Activated naive CD8-positive, alpha-beta T cell treated with anti-CD3 and anti-CD28 coated beads, Interleukin-2, amount 50 U/mL, for 24 hours (primary cell): ENCODE data around the gene PAN3.

Experiments used
- ATAC-seq: fragments of 150-1000 bp; cut with Tn5 transposase; one replicate; pipeline ENCODE4 v1.10.0; 2021
- DNase-seq: peaks from one replicate; pipeline ENCODE4 v3.0.0; 2021
- H3K27ac Mint-ChIP-seq: one replicate; pipeline ENCODE4 v1.8.0; 2021; ENCODE audit warnings: mild to moderate bottlenecking, mixed read lengths
- H3K27me3 Mint-ChIP-seq: one replicate; pipeline ENCODE4 v1.8.0; 2021; ENCODE audit warnings: mixed read lengths
- H3K36me3 Mint-ChIP-seq: one replicate; pipeline ENCODE4 v1.8.0; 2021; ENCODE audit warnings: low read depth, mixed read lengths
- H3K4me1 Mint-ChIP-seq: one replicate; pipeline ENCODE4 v1.8.0; 2021; ENCODE audit warnings: mixed read lengths
- H3K4me3 Mint-ChIP-seq: one replicate; pipeline ENCODE4 v1.8.0; 2021; ENCODE audit warnings: mild to moderate bottlenecking, moderate library complexity, mixed read lengths
- H3K9me3 Mint-ChIP-seq: one replicate; pipeline ENCODE4 v1.8.0; 2021; ENCODE audit warnings: mixed read lengths

The PAN3 gene

DNA sequence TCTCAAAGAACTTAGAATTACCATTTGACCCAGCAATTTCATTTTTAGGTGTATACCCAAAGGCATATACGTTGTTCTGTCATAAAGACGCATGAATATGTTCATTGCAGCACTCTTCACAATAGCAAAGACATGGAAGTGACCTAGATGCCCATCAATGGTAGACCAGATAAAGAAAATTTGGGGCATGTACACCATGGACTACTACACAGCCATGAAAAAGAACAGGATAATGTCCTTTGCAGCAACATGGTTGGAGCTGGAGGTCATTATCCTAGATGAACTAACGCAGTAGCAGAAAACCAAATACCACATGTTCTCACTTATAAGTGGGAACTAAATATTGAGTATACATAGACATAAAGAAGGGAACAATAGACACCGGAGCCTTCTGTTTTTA, 20.7 kb downstream of the PAN3 start:
- Mint-ChIP-seq H3K9me3 (peaks cover 14% of the 10 kb centered on the region), H3K27ac (no peak overlapping the region), H3K4me3 (no peak overlapping the region), H3K36me3 (peaks cover 28% of the 10 kb centered on the region), H3K4me1 (peaks cover 36% of the 10 kb centered on the region), H3K27me3 (no peaks in the 10 kb centered on the region)
- ATAC-seq (no peak), DNase-seq (no peak)

DNA sequence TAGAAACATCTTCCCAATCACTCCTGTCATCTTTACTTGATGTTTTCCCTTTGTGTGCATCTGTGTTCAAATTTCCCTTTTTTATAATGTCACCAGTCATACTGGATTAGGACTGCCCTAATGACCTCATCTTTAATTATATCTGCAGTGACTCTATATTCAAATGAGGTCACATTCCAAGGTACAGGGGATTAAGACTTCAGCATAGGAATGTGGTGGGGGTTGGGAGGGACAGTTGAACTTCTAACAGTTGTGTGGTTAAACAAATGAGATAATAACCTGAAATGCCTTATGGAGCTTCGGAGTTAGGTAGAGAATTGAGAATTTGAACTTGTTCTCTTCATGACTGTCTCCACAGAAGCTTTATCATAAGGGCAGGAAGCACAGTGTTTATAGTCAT, 23.0 kb downstream of the PAN3 start:
- no peaks in the 10 kb centered on the region for H3K27me3 Mint-ChIP-seq
- peaks cover 44% of the 10 kb centered on the region for H3K4me1 Mint-ChIP-seq
- H3K4me3 Mint-ChIP-seq: no peak overlapping the region
- peaks cover 19% of the 10 kb centered on the region for H3K36me3 Mint-ChIP-seq
- no peak for ATAC-seq
- no peak for DNase-seq
- H3K9me3 Mint-ChIP-seq: peaks cover 14% of the 10 kb centered on the region
- H3K27ac Mint-ChIP-seq: no peak overlapping the region

DNA sequence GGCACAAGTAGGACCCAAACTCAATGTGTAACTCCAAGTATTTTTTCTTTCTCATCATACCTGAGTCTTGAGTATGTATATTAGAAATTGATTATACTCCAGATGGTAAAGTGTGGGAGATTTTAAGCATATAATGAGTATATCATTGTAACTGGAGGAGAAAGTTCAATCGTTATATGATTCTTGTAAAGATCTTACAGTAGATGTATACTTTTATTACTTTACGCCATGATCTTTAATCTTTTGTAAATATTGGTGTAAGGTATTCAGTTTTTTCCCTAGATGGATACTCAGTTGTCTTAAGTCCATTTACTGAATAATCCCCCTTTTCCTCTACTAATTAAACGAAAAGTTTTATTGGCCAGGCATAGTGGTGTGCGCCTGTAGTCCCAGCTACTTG, 25.2 kb downstream of the PAN3 start:
- no peak for DNase-seq
- peaks cover 4% of the 10 kb centered on the region for H3K9me3 Mint-ChIP-seq
- no peak for ATAC-seq
- peaks cover 3% of the 10 kb centered on the region for H3K36me3 Mint-ChIP-seq
- H3K27ac Mint-ChIP-seq: no peak overlapping the region
- H3K27me3 Mint-ChIP-seq: no peaks in the 10 kb centered on the region
- H3K4me3 Mint-ChIP-seq: no peak overlapping the region
- peaks cover 41% of the 10 kb centered on the region for H3K4me1 Mint-ChIP-seq

DNA sequence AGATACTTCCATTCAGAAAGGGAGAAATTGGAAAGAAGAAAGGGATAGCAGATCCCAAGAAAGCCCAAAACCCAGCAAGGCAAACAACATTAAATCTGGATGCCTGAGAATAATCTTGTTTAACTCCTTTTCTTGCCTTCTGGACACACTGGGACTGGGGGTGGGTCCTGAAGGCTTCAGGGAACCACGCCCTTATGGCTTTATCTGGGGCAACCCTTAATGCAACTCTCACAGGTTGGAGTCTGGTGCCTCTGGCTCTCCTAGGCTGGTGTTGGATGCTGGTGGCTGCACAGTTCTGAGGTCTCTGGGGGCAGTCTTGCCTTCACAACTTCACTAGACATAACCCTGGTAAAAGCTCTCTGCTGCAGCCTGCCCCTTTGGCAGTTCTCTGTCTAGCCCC, 27.9 kb downstream of the PAN3 start:
- Mint-ChIP-seq H3K9me3 (no peaks in the 10 kb centered on the region), H3K36me3 (peaks cover 3% of the 10 kb centered on the region), H3K4me1 (peaks cover 28% of the 10 kb centered on the region), H3K27me3 (no peaks in the 10 kb centered on the region), H3K27ac (no peak overlapping the region), H3K4me3 (no peak overlapping the region)
- DNase-seq (no peak), ATAC-seq (no peak)

DNA sequence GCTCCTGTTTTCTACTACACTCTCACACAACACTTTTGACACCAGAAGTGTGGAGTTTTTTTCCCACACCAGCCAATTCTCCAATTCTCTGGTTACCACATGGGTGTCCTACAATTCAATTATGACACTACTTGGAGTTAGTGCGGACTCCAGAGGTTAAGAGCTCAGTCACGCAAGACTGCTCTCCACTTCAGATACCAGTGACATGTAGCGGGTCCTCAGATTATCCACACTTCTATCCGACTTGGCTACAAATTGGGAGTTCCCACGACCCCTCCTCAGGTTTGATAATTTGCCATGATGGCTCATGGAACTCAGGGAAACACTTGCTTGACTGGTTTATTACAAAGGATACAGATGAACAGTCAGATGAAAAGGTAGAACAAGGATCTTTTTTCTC, 32.9 kb downstream of the PAN3 start:
- ATAC-seq: no peak
- no peaks in the 10 kb centered on the region for H3K27me3 Mint-ChIP-seq
- no peaks in the 10 kb centered on the region for H3K9me3 Mint-ChIP-seq
- H3K4me1 Mint-ChIP-seq: peaks cover 31% of the 10 kb centered on the region
- no peak overlapping the region for H3K27ac Mint-ChIP-seq
- no peak overlapping the region for H3K4me3 Mint-ChIP-seq
- peaks cover 14% of the 10 kb centered on the region for H3K36me3 Mint-ChIP-seq
- DNase-seq: no peak

DNA sequence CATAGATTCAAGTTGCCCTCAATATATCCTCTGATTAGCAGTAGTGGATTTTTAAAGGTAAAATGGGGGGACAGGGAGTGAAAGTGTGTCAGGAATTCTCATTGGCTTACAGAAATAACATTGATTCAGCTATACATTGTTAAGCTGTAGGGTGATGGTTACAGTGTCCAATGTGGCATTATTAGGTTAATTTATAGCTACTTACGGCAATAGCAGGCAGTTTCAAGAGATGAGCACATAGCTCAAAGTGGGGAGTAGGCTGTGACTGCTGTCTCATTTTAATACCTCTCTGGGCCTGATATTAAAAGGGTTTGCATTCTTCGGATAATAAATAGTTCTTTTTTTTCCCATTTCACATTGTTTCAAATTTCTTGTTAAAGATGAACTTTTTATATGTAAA, 34.6 kb downstream of the PAN3 start:
- Mint-ChIP-seq H3K4me3 (no peak overlapping the region), H3K36me3 (peaks cover 20% of the 10 kb centered on the region), H3K9me3 (no peaks in the 10 kb centered on the region), H3K27ac (no peak overlapping the region), H3K27me3 (no peaks in the 10 kb centered on the region), H3K4me1 (peaks cover 32% of the 10 kb centered on the region)
- no peak for DNase-seq
- ATAC-seq: no peak

DNA sequence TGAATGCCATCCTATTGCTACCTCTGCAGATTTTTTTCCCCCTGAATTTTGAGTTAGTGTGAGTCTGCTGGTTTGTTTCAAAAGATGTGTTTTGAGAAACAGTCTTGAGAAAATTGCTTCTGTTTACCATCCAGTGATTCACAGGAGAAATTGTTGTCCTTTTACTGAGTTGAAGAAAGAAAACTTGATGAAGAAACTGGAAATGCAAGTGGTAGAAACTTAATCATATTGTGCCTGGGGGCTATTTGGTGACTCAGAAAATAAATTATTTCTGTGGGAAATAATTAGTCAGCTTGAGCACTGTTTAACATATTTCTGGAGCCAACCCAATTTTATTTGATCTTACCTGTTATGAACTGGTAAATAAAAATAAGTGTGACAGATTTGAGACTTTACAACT, 35.4 kb downstream of the PAN3 start:
- H3K27ac Mint-ChIP-seq: peak overlapping the region; percentile 46
- peaks cover 33% of the 10 kb centered on the region for H3K4me1 Mint-ChIP-seq
- peaks cover 25% of the 10 kb centered on the region for H3K36me3 Mint-ChIP-seq
- no peak overlapping the region for H3K4me3 Mint-ChIP-seq
- DNase-seq: no peak
- ATAC-seq: no peak
- no peaks in the 10 kb centered on the region for H3K9me3 Mint-ChIP-seq
- H3K27me3 Mint-ChIP-seq: no peaks in the 10 kb centered on the region

DNA sequence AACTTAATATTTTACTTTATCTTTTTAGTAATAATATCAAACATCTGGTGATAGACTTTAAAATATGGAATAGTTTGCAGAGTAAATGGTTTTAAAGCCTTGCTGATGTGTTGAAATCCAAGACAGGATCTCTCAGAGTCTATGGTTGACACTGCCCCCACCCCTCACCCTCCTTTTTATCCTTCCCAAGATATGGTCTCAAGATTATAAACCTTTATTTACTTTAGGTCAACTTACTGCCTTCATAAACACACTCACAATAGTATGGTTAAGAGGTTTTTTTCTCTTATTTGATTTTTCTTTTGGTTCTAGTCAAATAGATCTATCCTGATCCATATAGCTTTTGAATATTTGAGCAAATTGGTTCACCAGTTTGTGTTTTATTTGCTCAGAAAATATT, 39.0 kb downstream of the PAN3 start:
- Mint-ChIP-seq H3K4me3 (no peak overlapping the region), H3K27me3 (no peaks in the 10 kb centered on the region), H3K4me1 (peaks cover 43% of the 10 kb centered on the region), H3K9me3 (no peaks in the 10 kb centered on the region), H3K36me3 (peaks cover 35% of the 10 kb centered on the region), H3K27ac (no peak overlapping the region)
- DNase-seq (no peak), ATAC-seq (no peak)

DNA sequence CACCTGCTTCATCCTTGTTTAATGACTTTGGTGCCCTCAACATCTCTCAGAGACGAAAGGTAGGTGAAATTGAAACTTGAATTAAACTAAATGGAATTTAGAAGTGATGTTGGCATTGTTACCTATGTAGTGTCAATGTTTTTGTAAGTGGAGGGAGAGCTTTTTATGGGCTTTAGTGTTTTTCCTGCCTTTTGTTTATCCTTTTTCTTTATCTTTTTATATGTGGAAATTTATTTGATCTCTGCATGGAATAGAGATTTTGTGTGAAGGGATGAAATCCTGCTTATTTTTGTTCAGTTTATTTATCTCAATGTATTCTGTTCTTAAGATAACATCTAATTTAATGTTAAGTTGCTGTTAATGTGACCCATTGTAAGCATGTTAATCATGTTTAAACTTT, 39.5 kb downstream of the PAN3 start:
- H3K4me3 Mint-ChIP-seq: no peak overlapping the region
- H3K36me3 Mint-ChIP-seq: peaks cover 36% of the 10 kb centered on the region
- H3K27ac Mint-ChIP-seq: no peak overlapping the region
- no peaks in the 10 kb centered on the region for H3K9me3 Mint-ChIP-seq
- H3K4me1 Mint-ChIP-seq: peaks cover 41% of the 10 kb centered on the region
- H3K27me3 Mint-ChIP-seq: no peaks in the 10 kb centered on the region
- no peak for ATAC-seq
- DNase-seq: no peak

DNA sequence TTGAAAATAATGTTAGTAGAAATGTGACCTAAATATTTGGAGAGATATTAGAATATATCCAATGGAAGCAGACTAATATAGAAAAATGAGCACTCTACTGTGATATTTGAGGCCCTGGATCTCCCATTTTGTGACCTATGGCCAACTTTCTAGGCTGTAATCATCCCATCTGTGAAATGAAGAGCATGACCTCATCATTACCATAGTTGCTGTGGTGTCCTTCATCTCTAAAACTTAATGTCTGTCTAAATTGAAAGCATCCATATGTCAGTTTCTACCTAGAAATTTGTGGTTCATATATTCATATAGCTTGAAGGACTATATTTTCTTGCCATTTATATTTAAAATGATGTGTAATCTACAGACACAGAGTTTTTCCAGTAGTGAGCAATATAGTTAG, 41.6 kb downstream of the PAN3 start:
- DNase-seq: no peak
- Mint-ChIP-seq H3K4me3 (no peak overlapping the region), H3K9me3 (no peaks in the 10 kb centered on the region), H3K4me1 (peaks cover 42% of the 10 kb centered on the region), H3K27ac (no peak overlapping the region), H3K27me3 (no peaks in the 10 kb centered on the region), H3K36me3 (peaks cover 38% of the 10 kb centered on the region)
- peak; percentile 81 for ATAC-seq

DNA sequence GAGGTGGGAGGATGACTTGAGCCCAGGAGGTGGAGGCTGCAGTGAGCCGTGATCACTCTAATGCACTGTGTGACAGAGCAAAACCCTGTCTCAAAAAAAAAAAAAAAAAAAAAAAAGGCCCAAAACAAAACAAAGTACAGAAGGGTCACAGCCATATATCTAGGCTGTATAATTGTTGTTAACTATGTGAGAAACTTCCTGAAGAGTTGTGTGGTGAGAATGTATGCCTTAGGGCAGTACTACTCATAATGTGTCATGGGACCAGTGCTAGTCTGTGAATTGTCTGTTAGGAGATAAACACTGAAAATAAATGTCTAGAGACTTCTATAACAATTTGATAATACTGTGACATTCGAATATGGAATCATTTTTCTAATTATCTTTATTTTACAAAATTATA, 43.1 kb downstream of the PAN3 start:
- ATAC-seq (peak; percentile 66), DNase-seq (no peak)
- Mint-ChIP-seq H3K27ac (no peak overlapping the region), H3K27me3 (no peaks in the 10 kb centered on the region), H3K9me3 (no peaks in the 10 kb centered on the region), H3K4me3 (no peak overlapping the region), H3K36me3 (peaks cover 37% of the 10 kb centered on the region), H3K4me1 (peaks cover 46% of the 10 kb centered on the region)

DNA sequence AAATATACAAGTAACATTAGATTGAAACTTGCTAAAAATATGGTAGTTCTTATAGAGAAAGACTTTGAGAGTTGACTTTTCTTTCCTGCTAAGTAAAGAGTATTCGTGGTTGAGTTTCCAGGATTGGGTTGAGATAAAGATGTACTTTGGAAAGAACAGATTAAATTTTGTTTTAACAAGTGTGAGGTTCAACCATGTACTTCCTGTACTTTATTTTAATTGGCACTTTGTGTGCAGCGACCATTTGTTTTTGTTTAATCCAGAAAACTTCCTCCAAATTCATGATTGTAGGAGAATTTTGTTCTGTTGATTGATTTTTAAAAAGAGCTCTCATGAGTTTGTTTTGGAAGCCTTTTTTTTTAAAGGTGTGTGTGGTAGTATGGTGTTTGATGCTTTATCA, 46.9 kb downstream of the PAN3 start:
- DNase-seq (no peak), ATAC-seq (no peak)
- Mint-ChIP-seq H3K27me3 (no peaks in the 10 kb centered on the region), H3K4me1 (peaks cover 34% of the 10 kb centered on the region), H3K4me3 (no peak overlapping the region), H3K36me3 (peaks cover 33% of the 10 kb centered on the region), H3K27ac (no peak overlapping the region), H3K9me3 (no peaks in the 10 kb centered on the region)

DNA sequence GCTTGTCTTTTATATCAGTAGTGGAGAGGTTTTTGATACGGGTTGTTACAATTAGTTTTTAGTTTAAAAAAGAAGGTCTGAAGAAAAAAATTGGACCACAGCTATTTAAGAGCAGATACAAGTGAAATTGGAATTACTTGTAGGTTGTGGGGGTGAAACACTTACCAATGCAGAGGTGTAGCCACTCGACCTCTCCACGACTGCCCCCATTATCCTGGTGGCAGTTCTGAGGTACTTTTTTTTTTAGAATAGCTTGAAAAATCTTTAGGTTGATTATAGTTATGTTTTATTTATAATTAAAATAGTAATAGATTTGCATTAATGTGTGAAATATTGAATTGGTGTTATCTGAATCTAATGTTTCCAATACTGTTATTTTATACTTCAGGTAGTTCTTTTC, 60.7 kb downstream of the PAN3 start:
- H3K36me3 Mint-ChIP-seq: peaks cover 20% of the 10 kb centered on the region
- H3K27me3 Mint-ChIP-seq: no peaks in the 10 kb centered on the region
- H3K4me1 Mint-ChIP-seq: peaks cover 3% of the 10 kb centered on the region
- H3K4me3 Mint-ChIP-seq: no peak overlapping the region
- ATAC-seq: no peak
- H3K9me3 Mint-ChIP-seq: no peaks in the 10 kb centered on the region
- DNase-seq: no peak
- no peak overlapping the region for H3K27ac Mint-ChIP-seq

DNA sequence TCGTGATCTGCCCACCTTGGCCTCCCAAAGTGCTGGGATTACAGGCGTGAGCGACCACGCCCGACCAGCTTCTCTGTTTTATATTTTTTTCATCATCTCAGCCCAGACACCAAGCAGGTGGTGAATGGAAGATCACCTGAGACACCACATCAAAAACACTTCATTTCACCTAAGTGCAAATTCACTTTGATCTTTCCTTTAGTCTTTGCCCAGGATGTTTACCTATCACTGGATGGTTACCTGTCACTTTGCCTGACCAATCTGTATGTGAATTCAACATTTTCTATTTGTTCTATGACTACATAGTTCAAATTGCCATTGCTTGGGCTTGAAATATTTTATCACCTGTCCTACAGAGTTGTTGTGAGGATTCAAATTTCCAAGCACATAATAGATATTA, 65.7 kb downstream of the PAN3 start:
- H3K36me3 Mint-ChIP-seq: peaks cover 36% of the 10 kb centered on the region
- peaks cover 31% of the 10 kb centered on the region for H3K4me1 Mint-ChIP-seq
- H3K9me3 Mint-ChIP-seq: no peaks in the 10 kb centered on the region
- H3K4me3 Mint-ChIP-seq: no peak overlapping the region
- peak overlapping the region; percentile 37 for H3K27ac Mint-ChIP-seq
- DNase-seq: no peak
- ATAC-seq: no peak
- H3K27me3 Mint-ChIP-seq: no peaks in the 10 kb centered on the region

DNA sequence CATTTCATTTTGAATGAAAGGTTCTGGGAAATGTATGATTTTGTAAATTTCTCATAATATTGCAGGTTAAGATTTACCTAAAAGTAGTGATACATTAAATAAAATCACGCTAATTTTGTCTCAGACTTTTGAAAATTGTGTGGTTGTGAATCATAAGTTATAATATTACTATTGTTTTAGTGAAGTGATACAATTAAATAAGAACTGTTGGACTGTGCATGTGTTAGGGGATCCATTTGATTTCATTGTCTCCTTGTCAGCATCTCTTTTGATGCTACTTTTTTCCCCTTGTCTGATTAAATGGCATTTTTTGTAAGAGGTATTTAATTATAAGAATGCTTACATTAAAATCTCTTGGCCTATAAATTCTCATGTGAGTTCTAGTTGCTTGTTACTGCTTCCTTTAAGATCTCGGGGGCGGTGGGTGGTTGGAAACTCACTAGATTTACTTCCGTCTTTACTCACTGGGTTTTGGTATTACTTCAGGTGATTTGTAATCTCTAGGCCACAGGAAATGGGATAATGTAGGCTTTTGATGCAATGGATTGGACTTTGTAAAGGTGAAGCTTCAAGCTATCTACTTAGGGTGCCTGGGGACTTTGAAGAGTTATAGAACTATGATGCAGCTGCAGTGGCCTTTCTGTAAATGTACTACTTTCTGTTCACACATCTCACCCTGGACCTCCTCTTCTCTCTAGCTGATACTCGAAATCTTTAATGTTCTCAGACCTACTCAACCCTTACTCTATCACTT, 66.5 kb downstream of the PAN3 start:
- Mint-ChIP-seq H3K36me3 (peaks cover 36% of the 10 kb centered on the region), H3K9me3 (no peaks in the 10 kb centered on the region), H3K27me3 (no peaks in the 10 kb centered on the region), H3K27ac (peak overlapping the region; percentile 81), H3K4me1 (peaks cover 31% of the 10 kb centered on the region), H3K4me3 (no peak overlapping the region)
- ATAC-seq (peak; percentile 99), DNase-seq (peak; percentile 57)

DNA sequence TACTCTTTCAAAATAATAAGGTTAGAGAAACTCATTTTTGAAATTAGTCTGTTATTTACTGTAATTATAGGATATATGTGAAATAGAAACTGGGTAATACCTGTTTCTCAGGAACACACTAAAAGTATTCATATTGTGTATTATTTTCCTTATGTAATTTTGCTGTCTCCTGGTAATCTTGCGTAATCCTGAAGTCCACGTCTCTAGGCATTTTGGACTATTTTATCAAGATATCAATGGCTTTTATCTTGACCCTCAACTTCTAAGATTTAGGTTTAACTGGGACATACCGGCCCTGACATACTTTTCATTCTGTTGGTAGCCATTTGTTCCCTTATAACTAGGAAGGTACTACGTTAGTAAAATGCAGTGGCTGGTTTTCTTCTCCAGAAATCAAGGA, 80.3 kb downstream of the PAN3 start:
- Mint-ChIP-seq H3K4me1 (peaks cover 17% of the 10 kb centered on the region), H3K27me3 (no peaks in the 10 kb centered on the region), H3K4me3 (no peak overlapping the region), H3K9me3 (no peaks in the 10 kb centered on the region), H3K27ac (no peak overlapping the region), H3K36me3 (peaks cover 19% of the 10 kb centered on the region)
- no peak for ATAC-seq
- DNase-seq: no peak
